K562 (cell line): ENCODE data around the gene ACSF3. TPM values are rescaled to one million over a fixed set of nuclear protein-coding genes. Genes with fewer than 3 reads are reported as not detected.

Experiments used
- ATAC-seq: fragments of 200-7000 bp; cut with Tn5 transposase; 3 replicates; pipeline ENCODE4 v1.9.1; 2020; ENCODE audit warnings: moderate library complexity
- BruUV-seq: library from RNA; stranded (reverse); fragments of 400-500 nt; replicated peaks from 2 replicates; lab custom pipeline; 2021; lab: Mats Ljungman, UMichigan
- CTCF ChIA-PET: fragments of 300-600 bp; formaldehyde crosslinking; extraction: SDS; loops from one replicate; lab custom pipeline; 2021; ENCODE audit warnings: low intra/inter-chr PET ratio; lab: Yijun Ruan, JAX
- POLR2A ChIA-PET: fragments of 300-600, 350-650 bp; sonication (Branson Sonifier 250); formaldehyde crosslinking; extraction: SDS; loops from one replicate; lab custom pipeline; 2021; ENCODE audit warnings: antibody characterized with exemption, inconsistent platforms; lab: Yijun Ruan, JAX
- DNase-seq, 4 experiments: peaks; one replicate each; pipeline versions ENCODE4 v3.0.0 to v3.0.0-alpha.2; 2011 to 2018; ENCODE audit warnings: low spot score in 3 of 4, mixed read lengths in 3 of 4; ENCODE audit errors: extremely low read depth in 1 of 4
- FAIRE-seq: peaks from 2 replicates; lab custom pipeline; 2011; peaks lifted over from hg19 to GRCh38; lab: Jason Lieb, UNC
- H2AFZ ChIP-seq: 2 replicates; pipeline ENCODE4 v1.6.0; 2011; ENCODE audit warnings: low read depth, low read length, control low read depth, inconsistent platforms
- H3K27ac ChIP-seq: fragments of 200-600 bp; 3 replicates; pipeline ENCODE4 v1.8.0; 2011; ENCODE audit warnings: low read depth, mild to moderate bottlenecking, control low read depth, inconsistent platforms, low read length, moderate library complexity, mixed read lengths; ENCODE audit errors: extremely low read depth
- H3K27me3 ChIP-seq, 2 experiments: fragments of 300-600 bp in 1 of 2; 2 replicates in 1 of 2; 3 replicates in 1 of 2; pipeline versions ENCODE4 v1.6.0 to v1.8.0; 2011; ENCODE audit warnings: inconsistent platforms in 2 of 2, low read length in 2 of 2, mild to moderate bottlenecking in 1 of 2, mixed read lengths in 1 of 2, moderate library complexity in 1 of 2; ENCODE audit not compliant: control insufficient read depth in 2 of 2, insufficient read depth in 2 of 2
- H3K36me3 ChIP-seq: fragments of 300-600 bp; 3 replicates; pipeline ENCODE4 v1.8.0; 2011; ENCODE audit warnings: mild to moderate bottlenecking, low read length, inconsistent platforms; ENCODE audit not compliant: control insufficient read depth, insufficient read depth
- H3K4me1 ChIP-seq, 2 experiments: fragments of 200-600 bp in 1 of 2; replicated peaks in 1 of 2; 2 replicates in 1 of 2; 3 replicates in 1 of 2; pipeline versions ENCODE4 v1.5.1 to v1.8.0; 2011; ENCODE audit warnings: inconsistent platforms in 2 of 2, low read length in 2 of 2, mild to moderate bottlenecking in 1 of 2, mixed read lengths in 1 of 2, moderate library complexity in 1 of 2; ENCODE audit not compliant: control insufficient read depth in 2 of 2, insufficient read depth in 2 of 2
- H3K4me2 ChIP-seq: 2 replicates; pipeline ENCODE4 v1.6.1; 2011; ENCODE audit warnings: low read length, control low read depth, inconsistent platforms, mixed read lengths; ENCODE audit not compliant: insufficient read depth
- H3K4me3 ChIP-seq: fragments of 200-600 bp; sonication (generic), shearing (Covaris generic); 2 replicates; pipeline ENCODE4 v1.5.1; 2016; ENCODE audit warnings: control low read depth, inconsistent platforms
- H3K79me2 ChIP-seq: fragments of 200-600 bp; 3 replicates; pipeline ENCODE4 v1.8.0; 2011; ENCODE audit warnings: low read length, inconsistent platforms; ENCODE audit not compliant: control insufficient read depth, insufficient read depth
- H3K9ac ChIP-seq, 2 experiments: 2 replicates each; pipeline versions ENCODE4 v1.6.0 to v1.6.1; 2011; ENCODE audit warnings: low read depth in 2 of 2, low read length in 2 of 2, control low read depth in 1 of 2, inconsistent platforms in 1 of 2, mild to moderate bottlenecking in 1 of 2, mixed read lengths in 1 of 2; ENCODE audit not compliant: insufficient read depth in 1 of 2
- H3K9me1 ChIP-seq: one replicate; pipeline ENCODE4 v1.6.0; 2011; ENCODE audit warnings: inconsistent platforms, mild to moderate bottlenecking, low read length, moderate library complexity; ENCODE audit not compliant: control insufficient read depth, insufficient read depth
- H3K9me3 ChIP-seq: replicated peaks from 2 replicates; pipeline ENCODE4 v1.5.1; 2011; ENCODE audit warnings: low read depth, low read length, inconsistent platforms; ENCODE audit not compliant: control insufficient read depth, insufficient read depth
- H4K20me1 ChIP-seq: replicated peaks from 2 replicates; pipeline ENCODE4 v1.6.1; 2011; ENCODE audit warnings: low read length, inconsistent platforms, mixed read lengths; ENCODE audit not compliant: control insufficient read depth, insufficient read depth
- HOXB6 ChIP-seq: fragments of 250-450 bp; sonication (Bioruptor Pico); IDR thresholded peaks from 2 replicates; pipeline ENCODE4 v1.5.1; 2022; ENCODE audit warnings: mild to moderate bottlenecking, borderline replicate concordance
- KDM5B ChIP-seq: fragments of 200-600 bp; sonication (generic); IDR thresholded peaks from 2 replicates; pipeline ENCODE4 v1.6.1; 2012; ENCODE audit warnings: low read depth, mild to moderate bottlenecking, moderate library complexity, low read length, control low read depth, inconsistent platforms; ENCODE audit not compliant: insufficient replicate concordance
- MCM5 ChIP-seq: fragments of 450-650 bp; IDR thresholded peaks from 2 replicates; pipeline ENCODE4 v1.6.1; 2016; ENCODE audit warnings: low read depth
- RUNX1 ChIP-seq: sonication (generic); IDR thresholded peaks from 2 replicates; pipeline ENCODE4 v1.6.1; 2016; ENCODE audit warnings: antibody characterized with exemption, low read depth
- SREBF2 ChIP-seq: sonication (generic); formaldehyde crosslinking; IDR thresholded peaks from 2 replicates; pipeline ENCODE4 v1.4.0; 2020; ENCODE audit warnings: mild to moderate bottlenecking, missing genetic modification reagents
- ZNF436 ChIP-seq: fragments of 250-450, 450-650 bp; sonication (Bioruptor Pico); formaldehyde crosslinking; IDR thresholded peaks from 2 replicates; pipeline ENCODE4 v1.7.0; 2020; ENCODE audit warnings: mild to moderate bottlenecking
- WGBS: fragments of 100-300 bp; shearing (Covaris generic); methylation state at CpG from one replicate; pipeline ENCODE4 v1.1.6; 2016; ENCODE audit warnings: low coverage, mixed read lengths; ENCODE audit not compliant: insufficient coverage; ENCODE audit errors: missing lambda C conversion rate; 5-methylcytosine and 5-hydroxymethylcytosine counted together
- in situ Hi-C: fragments of 300-500 bp; cut with MboI; formaldehyde crosslinking; loops from 4 replicates; pipeline ENCODE4 v1.15.0; 2018; ENCODE audit warnings: inconsistent platforms, mixed read lengths
- intact Hi-C: fragments of 100-400 bp; cut with micrococcal nuclease; formaldehyde crosslinking; loops from 2 replicates; pipeline ENCODE4 v1.14.2; 2022
- polyA plus RNA-seq, 8 experiments: library from polyadenylated mRNA; depleted of rRNA in 4 of 8; stranded (reverse) in 5 of 8; unstranded in 3 of 8; fragments of >200 nt; fragmentation: Nextera tagmentation in 2 of 8; fragmentation: Illumina TruSeq in 1 of 8; extraction: Ambion mirVana in 2 of 8; extraction: Trizol in 1 of 8; gene quantifications; 2 replicates each; pipeline versions ENCODE4 v1.2.1 to v1.2.3, GENCODE V29; 2011 to 2014; ENCODE audit warnings: inconsistent platforms in 1 of 8, missing spikeins in 1 of 8
- total RNA-seq, 7 experiments: library from RNA; depleted of rRNA in 6 of 7; stranded (reverse); fragments of >200 nt in 6 of 7; fragmentation: Illumina TruSeq in 2 of 7; extraction: Trizol in 2 of 7; gene quantifications; 2 replicates each; pipeline versions ENCODE4 v1.2.1 to v1.2.3, GENCODE V29; 2011 to 2021; ENCODE audit warnings: low replicate concordance in 1 of 7
- TF ChIP-seq, protein P1 (sequence below): fragments of 250-450 bp; sonication (Bioruptor Pico); IDR thresholded peaks from 2 replicates; pipeline ENCODE4 v1.4.0; 2020; ENCODE audit warnings: mild to moderate bottlenecking, moderate library complexity, borderline replicate concordance
- TF ChIP-seq, protein P2 (sequence below): fragments of 450-650 bp; formaldehyde crosslinking; IDR thresholded peaks from 2 replicates; pipeline ENCODE4 v1.4.0; 2020; ENCODE audit warnings: mild to moderate bottlenecking, moderate library complexity

ACSF3 gene
- total and polyA plus RNA-seq, 9 of the 15 experiments (the other 6 are each of a cell fraction or from before 2014, with no cell fraction given) = 0.77 to 32.8 (median 14.7) TPM

DNA sequence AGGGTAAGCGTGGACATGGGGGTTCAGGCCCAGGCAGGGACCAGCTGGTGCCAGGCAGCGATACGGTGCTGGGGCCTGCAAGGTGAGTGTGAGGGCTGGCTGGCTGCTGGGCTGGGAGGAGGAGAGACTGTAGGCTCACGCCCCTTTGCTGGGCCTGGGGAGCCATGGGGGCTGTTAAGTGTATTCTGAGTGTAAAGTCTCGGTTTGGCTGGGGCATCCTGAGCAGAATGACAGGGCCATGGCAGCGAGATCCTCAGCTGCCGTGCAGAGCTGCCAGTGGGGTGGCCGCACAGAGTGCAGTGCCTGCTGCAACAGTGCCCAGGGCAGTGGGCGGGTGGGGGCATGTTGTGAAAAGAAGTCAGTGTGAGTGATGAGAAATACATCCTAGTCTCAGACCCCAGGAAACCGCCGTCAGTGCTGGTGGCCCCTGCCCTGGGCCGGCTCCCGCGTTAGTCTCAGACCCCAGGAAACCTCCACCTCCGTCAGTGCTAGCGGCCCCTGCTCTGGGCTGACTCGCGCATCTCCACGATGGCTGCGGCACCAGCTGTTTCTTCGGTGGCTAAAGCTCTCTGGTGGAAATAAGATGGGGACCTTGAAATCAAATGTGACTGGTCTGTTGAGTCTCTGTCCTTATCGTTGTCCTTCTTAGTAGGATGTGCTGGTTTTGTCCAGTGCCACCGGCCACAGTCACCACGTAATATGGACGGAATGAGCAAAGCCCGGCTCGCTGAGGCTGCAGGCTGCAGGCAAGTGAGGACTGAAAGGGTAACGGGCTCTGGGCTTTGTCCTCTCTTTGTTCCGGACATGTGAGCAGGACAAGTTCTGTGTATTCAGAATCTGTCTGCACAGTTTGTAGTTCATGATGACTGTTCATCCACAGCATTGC, 22.9 kb downstream of the ACSF3 start (continued):
- TF ChIP-seq, protein P1, sequence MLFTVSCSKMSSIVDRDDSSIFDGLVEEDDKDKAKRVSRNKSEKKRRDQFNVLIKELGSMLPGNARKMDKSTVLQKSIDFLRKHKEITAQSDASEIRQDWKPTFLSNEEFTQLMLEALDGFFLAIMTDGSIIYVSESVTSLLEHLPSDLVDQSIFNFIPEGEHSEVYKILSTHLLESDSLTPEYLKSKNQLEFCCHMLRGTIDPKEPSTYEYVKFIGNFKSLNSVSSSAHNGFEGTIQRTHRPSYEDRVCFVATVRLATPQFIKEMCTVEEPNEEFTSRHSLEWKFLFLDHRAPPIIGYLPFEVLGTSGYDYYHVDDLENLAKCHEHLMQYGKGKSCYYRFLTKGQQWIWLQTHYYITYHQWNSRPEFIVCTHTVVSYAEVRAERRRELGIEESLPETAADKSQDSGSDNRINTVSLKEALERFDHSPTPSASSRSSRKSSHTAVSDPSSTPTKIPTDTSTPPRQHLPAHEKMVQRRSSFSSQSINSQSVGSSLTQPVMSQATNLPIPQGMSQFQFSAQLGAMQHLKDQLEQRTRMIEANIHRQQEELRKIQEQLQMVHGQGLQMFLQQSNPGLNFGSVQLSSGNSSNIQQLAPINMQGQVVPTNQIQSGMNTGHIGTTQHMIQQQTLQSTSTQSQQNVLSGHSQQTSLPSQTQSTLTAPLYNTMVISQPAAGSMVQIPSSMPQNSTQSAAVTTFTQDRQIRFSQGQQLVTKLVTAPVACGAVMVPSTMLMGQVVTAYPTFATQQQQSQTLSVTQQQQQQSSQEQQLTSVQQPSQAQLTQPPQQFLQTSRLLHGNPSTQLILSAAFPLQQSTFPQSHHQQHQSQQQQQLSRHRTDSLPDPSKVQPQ (CRISPR knock-in tag) = no peak
- no peak for TF ChIP-seq HOXB6 (CRISPR knock-in tag)

DNA sequence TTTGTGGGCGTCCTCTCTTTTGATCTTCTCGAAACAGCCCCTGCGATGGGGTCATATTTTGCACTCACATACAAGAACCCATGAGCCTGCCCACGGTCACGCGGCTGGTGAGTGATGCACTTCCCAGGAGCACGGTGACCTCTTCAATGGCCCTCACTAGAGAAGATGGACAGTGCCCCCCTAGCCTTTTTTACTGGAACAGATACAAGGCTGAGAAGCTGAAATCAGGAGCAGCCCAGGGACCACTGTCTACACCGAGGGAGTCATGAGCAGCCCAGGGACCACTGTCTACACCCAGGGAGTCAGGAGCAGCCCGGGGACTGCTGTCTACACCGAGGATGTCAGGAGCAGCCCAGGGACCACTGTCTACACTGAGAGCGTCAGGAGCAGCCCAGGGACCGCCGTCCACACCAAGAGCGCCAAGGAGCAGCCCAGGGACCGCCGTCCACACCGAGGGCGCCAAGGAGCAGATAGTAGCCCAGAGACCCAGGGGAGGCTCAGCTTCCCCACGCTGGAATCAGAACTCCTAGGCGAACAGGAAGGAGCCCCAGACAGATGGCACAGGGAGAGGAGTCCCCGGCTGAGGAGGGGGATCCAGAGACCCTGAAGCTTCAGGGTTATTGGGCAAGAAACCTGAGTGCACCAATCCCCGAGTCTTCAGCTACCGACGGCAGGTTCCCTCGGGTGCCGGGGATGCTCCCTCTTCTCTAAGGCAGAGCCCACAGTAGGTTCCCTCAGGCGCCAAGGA, 23.7 kb downstream of the ACSF3 start:
- FAIRE-seq (no peak), ATAC-seq (no peak), DNase-seq (no peak)
- ChIA-PET CTCF (no interaction called here), POLR2A (interaction anchor here (1.1 kb wide), 1 partner anchor 19 kb away, joined by 4 read pairs; no protein-coding TSS in a partner anchor)
- BruUV-seq = no TSS peak
- no peak overlapping the region for H3K4me3 ChIP-seq
- H3K9ac ChIP-seq = no peak overlapping the region
- 91% methylated on average over 25 of the region's 27 CpGs for WGBS
- H4K20me1 ChIP-seq = no peaks in the 10 kb centered on the region; the same call in 1 of the 2 replicates
- no peak overlapping the region for H3K4me2 ChIP-seq
- H3K36me3 ChIP-seq = peaks cover 79% of the 10 kb centered on the region; the same call in 2 of the 3 replicates
- intact Hi-C loops = no loop called here
- H3K4me1 ChIP-seq = peaks cover 13 to 44% of the 10 kb centered on the region in 2 experiments; a peak in 4 of 5 replicates
- H3K79me2 ChIP-seq = no peaks in the 10 kb centered on the region
- in situ Hi-C loops = no loop called here
- H3K27ac ChIP-seq = no peak overlapping the region
- H3K9me1 ChIP-seq = no peaks in the 10 kb centered on the region
- H2AFZ ChIP-seq = no peak overlapping the region
- no peaks in the 10 kb centered on the region for H3K9me3 ChIP-seq
- H3K27me3 ChIP-seq = no peaks in the 10 kb centered on the region
- TF ChIP-seq ZNF436 (CRISPR knock-in tag) (no peak), KDM5B (no peak), MCM5 (no peak), RUNX1 (no peak), SREBF2 (no peak)
- TF ChIP-seq, protein P2, sequence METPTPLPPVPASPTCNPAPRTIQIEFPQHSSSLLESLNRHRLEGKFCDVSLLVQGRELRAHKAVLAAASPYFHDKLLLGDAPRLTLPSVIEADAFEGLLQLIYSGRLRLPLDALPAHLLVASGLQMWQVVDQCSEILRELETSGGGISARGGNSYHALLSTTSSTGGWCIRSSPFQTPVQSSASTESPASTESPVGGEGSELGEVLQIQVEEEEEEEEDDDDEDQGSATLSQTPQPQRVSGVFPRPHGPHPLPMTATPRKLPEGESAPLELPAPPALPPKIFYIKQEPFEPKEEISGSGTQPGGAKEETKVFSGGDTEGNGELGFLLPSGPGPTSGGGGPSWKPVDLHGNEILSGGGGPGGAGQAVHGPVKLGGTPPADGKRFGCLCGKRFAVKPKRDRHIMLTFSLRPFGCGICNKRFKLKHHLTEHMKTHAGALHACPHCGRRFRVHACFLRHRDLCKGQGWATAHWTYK = no peak
